Smooth muscle cell (in vitro differentiated cells): ENCODE measurements around the gene TMCO1. TPM values are rescaled to one million over a fixed set of nuclear protein-coding genes. Genes with fewer than 3 reads are reported as not detected.

Experiments
- DNase-seq: peaks from one replicate; lab custom pipeline; 2025; ENCODE audit not compliant: unreplicated experiment; lab: John Stamatoyannopoulos, UW
- H2AFZ ChIP-seq: fragments of 200-600 bp; sonication (generic); 2 replicates; pipeline ENCODE4 v1.6.0; 2016; ENCODE audit warnings: antibody characterized with exemption, low read depth, mild to moderate bottlenecking
- H3F3A ChIP-seq: fragments of 200-600 bp; sonication (generic); 2 replicates; pipeline ENCODE4 v1.6.0; 2017; ENCODE audit warnings: antibody characterized with exemption, low read depth
- H3K27ac ChIP-seq: fragments of 200-600 bp; sonication (generic); 2 replicates; pipeline ENCODE4 v1.5.1; 2016; ENCODE audit warnings: low read depth, mild to moderate bottlenecking
- H3K27me3 ChIP-seq: fragments of 200-600 bp; sonication (generic); 2 replicates; pipeline ENCODE4 v1.6.1; 2016; ENCODE audit warnings: low read depth, mild to moderate bottlenecking
- H3K36me3 ChIP-seq: fragments of 200-600 bp; sonication (generic); 2 replicates; pipeline ENCODE4 v1.5.1; 2016; ENCODE audit warnings: low read depth
- H3K4me1 ChIP-seq: fragments of 200-600 bp; sonication (generic); 2 replicates; pipeline ENCODE4 v1.5.1; 2016; ENCODE audit warnings: low read depth
- H3K4me2 ChIP-seq: fragments of 200-600 bp; sonication (generic); 2 replicates; pipeline ENCODE4 v1.6.0; 2016; ENCODE audit warnings: mild to moderate bottlenecking
- H3K4me3 ChIP-seq: fragments of 200-600 bp; sonication (generic); 2 replicates; pipeline ENCODE4 v1.5.1; 2016; ENCODE audit warnings: mild to moderate bottlenecking
- H3K79me2 ChIP-seq: fragments of 200-600 bp; sonication (generic); 2 replicates; pipeline ENCODE4 v1.6.0; 2016; ENCODE audit warnings: low read depth, mild to moderate bottlenecking
- H3K9ac ChIP-seq: fragments of 200-600 bp; sonication (generic); 2 replicates; pipeline ENCODE4 v1.6.0; 2016; ENCODE audit warnings: low read depth
- H3K9me3 ChIP-seq: fragments of 200-600 bp; sonication (generic); replicated peaks from 2 replicates; pipeline ENCODE4 v1.5.1; 2016; ENCODE audit warnings: low read depth
- H4K20me1 ChIP-seq: fragments of 200-600 bp; sonication (generic); 2 replicates; pipeline ENCODE4 v1.6.0; 2016; ENCODE audit warnings: low read depth
- WGBS: methylation state at CpG from one replicate; pipeline ENCODE4 v1.1.7; 2016; ENCODE audit warnings: low lambda C conversion rate; 5-methylcytosine and 5-hydroxymethylcytosine counted together
- polyA plus RNA-seq: library from polyadenylated mRNA; unstranded; fragments of >200 nt; fragmentation: Nextera tagmentation; extraction: Ambion mirVana; gene quantifications from 2 replicates; pipeline ENCODE4 v1.2.1, GENCODE V29; 2016
- total RNA-seq: library from RNA; depleted of rRNA; stranded (reverse); fragments of >200 nt; gene quantifications from 2 replicates; pipeline ENCODE4 v1.2.3, GENCODE V29; 2014
- TF ChIP-seq, protein P1 (sequence below): fragments of 200-600 bp; sonication (generic); IDR thresholded peaks from 2 replicates; pipeline ENCODE4 v1.5.1; 2017; ENCODE audit warnings: borderline replicate concordance, mild to moderate bottlenecking, antibody characterized with exemption; ENCODE audit not compliant: insufficient read depth, poor library complexity, severe bottlenecking

The TMCO1 gene
- total and polyA plus RNA-seq, 2 experiments from 2014 or later, result 135 to 146 TPM

DNA sequence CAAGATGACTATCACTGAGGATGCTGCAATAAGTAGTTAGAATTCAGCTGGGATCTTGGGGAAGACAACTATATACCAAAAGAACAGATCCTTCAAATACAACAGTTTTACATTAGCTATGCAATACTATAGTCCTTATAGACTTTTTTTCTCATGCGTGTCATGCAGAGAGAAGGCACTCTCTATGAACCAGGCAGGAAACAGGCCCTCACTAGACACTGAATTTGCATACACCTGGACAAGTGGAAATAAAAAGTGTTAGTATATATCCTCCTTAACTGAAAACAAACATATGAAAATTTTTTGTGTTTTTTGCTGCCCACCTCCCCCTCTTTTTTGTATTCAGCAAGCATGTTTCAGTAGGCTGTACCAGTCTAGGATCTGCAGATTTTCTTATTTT lies 29.9 kb downstream of the TMCO1 start:
- no peak for DNase-seq
- Histone ChIP-seq H4K20me1 (peaks cover 21% of the 10 kb centered on the region), H3K4me2 (no peak overlapping the region), H3K27ac (no peak overlapping the region), H3K9ac (no peak overlapping the region), H3K36me3 (peaks cover 22% of the 10 kb centered on the region), H3K9me3 (no peaks in the 10 kb centered on the region), H3F3A (no peaks in the 10 kb centered on the region), H3K79me2 (no peaks in the 10 kb centered on the region), H3K4me1 (no peaks in the 10 kb centered on the region), H3K27me3 (no peaks in the 10 kb centered on the region), H3K4me3 (no peak overlapping the region), H2AFZ (no peak overlapping the region)
- WGBS, result 93% methylated on average over 1 of the region's 1 CpG
- TF ChIP-seq, protein P1, sequence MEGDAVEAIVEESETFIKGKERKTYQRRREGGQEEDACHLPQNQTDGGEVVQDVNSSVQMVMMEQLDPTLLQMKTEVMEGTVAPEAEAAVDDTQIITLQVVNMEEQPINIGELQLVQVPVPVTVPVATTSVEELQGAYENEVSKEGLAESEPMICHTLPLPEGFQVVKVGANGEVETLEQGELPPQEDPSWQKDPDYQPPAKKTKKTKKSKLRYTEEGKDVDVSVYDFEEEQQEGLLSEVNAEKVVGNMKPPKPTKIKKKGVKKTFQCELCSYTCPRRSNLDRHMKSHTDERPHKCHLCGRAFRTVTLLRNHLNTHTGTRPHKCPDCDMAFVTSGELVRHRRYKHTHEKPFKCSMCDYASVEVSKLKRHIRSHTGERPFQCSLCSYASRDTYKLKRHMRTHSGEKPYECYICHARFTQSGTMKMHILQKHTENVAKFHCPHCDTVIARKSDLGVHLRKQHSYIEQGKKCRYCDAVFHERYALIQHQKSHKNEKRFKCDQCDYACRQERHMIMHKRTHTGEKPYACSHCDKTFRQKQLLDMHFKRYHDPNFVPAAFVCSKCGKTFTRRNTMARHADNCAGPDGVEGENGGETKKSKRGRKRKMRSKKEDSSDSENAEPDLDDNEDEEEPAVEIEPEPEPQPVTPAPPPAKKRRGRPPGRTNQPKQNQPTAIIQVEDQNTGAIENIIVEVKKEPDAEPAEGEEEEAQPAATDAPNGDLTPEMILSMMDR, result no peak

DNA sequence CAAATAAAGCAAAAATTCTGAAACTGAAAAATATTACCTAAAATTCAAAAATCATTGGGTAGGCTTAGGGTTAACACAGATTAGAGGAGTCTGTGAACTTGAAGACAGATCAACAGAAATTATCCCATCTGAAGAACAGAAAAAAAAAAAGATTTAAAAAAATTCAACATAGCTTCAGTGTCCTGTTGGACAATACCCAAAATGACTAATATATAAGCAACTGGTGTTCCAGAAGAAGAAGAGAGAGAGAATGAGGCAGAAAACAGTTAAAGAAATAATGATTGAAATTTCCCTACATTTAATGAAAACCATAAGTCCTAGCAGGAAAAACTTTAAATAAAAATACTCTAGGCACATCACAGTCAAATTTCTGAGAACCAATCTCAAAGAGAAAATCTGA lies 31.5 kb downstream of the TMCO1 start:
- Histone ChIP-seq H2AFZ (no peak overlapping the region), H3K36me3 (peaks cover 10% of the 10 kb centered on the region), H3K27me3 (no peaks in the 10 kb centered on the region), H4K20me1 (peaks cover 26% of the 10 kb centered on the region), H3K27ac (no peak overlapping the region), H3K9ac (no peak overlapping the region), H3K4me1 (no peaks in the 10 kb centered on the region), H3F3A (no peaks in the 10 kb centered on the region), H3K79me2 (no peaks in the 10 kb centered on the region), H3K4me2 (no peak overlapping the region), H3K9me3 (no peaks in the 10 kb centered on the region), H3K4me3 (no peak overlapping the region)
- DNase-seq, result no peak
- TF ChIP-seq, protein P1, result no peak

DNA sequence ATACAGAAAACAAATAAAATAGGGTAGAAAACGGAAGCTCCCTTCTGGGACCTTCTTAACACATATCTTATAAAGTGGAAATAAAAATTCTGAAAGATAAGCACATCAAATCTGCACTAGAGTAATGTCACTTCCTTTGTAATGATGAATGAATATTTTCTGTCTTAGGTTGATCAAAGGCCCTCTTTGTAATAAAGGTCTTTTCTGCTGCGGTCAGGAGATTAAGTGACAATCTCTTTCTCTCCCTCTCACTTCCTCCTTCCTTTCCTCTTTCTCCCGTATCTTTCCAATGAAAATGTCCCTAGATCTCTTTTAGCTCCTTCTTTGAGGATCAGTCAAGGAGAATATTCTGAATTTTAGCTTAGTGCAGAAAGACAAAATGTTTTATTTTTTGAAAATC lies 33.8 kb downstream of the TMCO1 start:
- H3K79me2 ChIP-seq, result no peaks in the 10 kb centered on the region
- H4K20me1 ChIP-seq, result peaks cover 26% of the 10 kb centered on the region
- no peaks in the 10 kb centered on the region for H3K9me3 ChIP-seq
- no peak for DNase-seq
- peaks cover 5% of the 10 kb centered on the region for H3K36me3 ChIP-seq
- H3K27me3 ChIP-seq, result no peaks in the 10 kb centered on the region
- no peak overlapping the region for H3K4me2 ChIP-seq
- H3K4me3 ChIP-seq, result no peak overlapping the region
- TF ChIP-seq, protein P1, result no peak
- 78% methylated on average over 3 of the region's 3 CpGs for WGBS
- no peaks in the 10 kb centered on the region for H3K4me1 ChIP-seq
- H3F3A ChIP-seq, result no peaks in the 10 kb centered on the region
- H3K27ac ChIP-seq, result no peak overlapping the region
- H3K9ac ChIP-seq, result no peak overlapping the region
- H2AFZ ChIP-seq, result no peak overlapping the region

- Histone ChIP-seq H3K4me2 (no peak overlapping the region), H3F3A (no peaks in the 10 kb centered on the region), H3K79me2 (no peaks in the 10 kb centered on the region), H3K27ac (no peak overlapping the region), H3K27me3 (no peaks in the 10 kb centered on the region), H3K36me3 (peaks cover 17% of the 10 kb centered on the region), H3K9ac (no peak overlapping the region), H2AFZ (no peak overlapping the region), H4K20me1 (no peaks in the 10 kb centered on the region), H3K4me1 (no peaks in the 10 kb centered on the region), H3K4me3 (no peak overlapping the region), H3K9me3 (no peaks in the 10 kb centered on the region)
- no peak for DNase-seq
- TF ChIP-seq, protein P1, result no peak
- WGBS, result 100% methylated on average over 2 of the region's 2 CpGs
Observed at GRCh38 chr1:165726841-165727240, 41.8 kb downstream of the TMCO1 start.
